NCI-H226 (cell line): Measurements from ENCODE around the gene USP40.

Source experiments
- DNase-seq: peaks from one replicate; pipeline ENCODE4 v3.0.0-alpha.2; 2015

The USP40 gene

DNA sequence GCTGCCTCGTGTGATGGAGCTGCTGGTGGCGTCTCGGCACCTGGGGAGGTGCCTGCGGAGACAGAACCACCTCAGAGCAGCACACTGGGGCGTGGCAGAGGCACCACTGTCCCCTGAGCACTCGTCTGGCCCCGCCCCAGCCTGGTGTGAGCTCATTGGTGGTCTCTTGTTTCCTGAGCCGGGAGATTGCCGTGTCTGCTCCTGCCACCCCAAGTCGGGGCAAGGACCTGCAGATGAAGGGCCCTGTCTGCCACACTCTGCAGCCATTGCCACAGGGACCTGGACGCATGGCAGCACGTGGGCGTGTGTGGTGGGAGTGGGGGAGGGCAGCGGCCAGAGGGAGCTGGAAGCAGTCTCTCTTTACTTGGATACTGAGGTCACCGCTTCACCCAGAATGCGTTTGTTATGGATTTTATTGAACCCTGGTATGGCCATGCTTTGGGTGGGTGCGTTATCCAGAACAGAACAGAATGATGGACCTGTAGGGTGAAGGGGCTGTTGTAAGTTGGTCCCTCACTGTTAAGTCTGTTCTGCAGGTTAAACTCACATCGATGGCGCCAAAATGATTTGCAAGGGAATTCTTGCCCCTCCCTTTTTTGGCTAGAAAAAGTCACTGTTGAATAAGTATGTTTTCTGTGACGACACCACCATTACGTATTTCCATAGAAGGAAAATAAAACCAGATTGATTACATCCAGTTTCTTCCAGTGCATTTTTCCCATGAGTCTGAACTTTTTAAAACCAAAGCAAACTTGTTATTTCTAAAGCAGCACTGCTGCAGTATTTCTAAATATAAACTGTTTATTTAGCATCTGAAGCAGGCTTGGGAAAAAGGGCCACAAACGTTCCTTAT, 92.0 kb downstream of the USP40 start:
- no peak for DNase-seq

DNA sequence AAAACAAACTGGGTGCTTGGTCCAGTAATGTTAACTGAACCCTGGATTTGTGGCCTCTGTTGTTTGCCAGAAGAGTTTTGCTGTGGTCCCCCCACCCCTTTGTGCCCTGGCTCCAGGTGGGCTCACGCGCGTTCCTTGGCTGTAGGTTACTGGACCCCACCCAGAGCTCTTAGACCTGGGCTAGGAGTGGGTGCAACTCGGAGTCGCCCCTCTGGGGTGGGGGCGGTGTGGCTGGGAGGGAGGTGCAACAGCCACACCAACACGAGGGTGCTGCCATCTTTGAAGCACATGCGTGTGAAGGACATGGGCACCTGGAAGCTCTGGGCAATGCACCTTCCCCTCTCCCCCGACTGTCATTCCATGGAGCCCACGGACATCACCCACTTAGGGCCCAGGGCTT, 92.7 kb downstream of the USP40 start:
- DNase-seq = no peak

DNA sequence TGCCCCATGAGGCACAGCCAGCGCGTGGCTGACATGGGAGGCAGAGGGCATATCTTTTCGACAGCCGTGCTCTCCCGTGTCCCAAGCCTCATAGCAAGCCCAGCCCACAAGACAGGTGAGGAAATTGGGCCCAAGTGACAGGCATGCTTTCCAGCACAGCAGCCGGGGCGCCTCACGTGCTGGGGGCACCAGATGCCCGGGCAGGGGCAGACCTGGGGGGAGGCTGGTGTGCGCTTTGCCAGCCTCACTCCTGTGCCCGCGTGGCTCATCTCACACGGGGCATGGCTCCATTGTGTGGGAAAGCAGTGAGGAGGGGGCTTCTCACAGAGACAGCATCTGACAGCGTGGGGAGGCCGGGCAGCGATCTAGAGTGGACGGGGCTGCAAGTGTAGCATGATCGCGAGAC, 93.2 kb downstream of the USP40 start:
- no peak for DNase-seq

DNA sequence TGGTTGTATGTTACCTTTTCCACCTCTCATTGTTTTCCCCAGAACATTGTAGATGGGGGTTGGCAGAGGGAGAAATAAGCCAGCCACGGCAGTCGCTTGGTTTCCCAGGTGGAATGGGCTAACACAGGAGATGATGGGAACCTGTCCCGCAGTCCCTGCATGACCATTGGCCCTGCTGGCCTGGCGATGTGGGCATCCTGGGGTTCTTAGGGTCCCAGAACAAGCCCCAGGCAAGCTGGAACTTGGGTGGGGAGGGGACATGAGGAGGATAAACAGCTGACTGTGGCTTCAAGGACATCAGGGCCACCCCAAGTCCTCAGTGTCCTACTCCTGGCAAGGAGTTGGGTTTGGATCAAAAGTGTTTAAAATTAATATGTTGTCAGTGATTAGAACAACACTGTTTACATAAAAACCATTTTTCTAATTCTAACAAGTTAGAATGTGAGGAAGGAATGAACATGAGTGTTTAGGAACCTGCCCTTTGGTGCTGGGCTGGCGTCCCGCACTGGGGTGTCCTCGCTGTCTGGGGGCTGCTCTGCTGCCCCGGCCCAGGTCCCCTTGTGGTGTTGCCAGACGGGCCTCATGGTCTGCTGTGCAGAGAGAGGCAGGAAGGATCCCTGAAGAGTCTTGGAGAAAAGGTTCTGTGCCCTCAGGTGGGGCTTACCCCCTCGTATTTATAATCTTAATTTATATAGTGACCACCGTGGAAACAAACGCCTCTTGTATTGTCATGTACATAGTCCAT, 95.1 kb downstream of the USP40 start:
- DNase-seq = no peak

DNA sequence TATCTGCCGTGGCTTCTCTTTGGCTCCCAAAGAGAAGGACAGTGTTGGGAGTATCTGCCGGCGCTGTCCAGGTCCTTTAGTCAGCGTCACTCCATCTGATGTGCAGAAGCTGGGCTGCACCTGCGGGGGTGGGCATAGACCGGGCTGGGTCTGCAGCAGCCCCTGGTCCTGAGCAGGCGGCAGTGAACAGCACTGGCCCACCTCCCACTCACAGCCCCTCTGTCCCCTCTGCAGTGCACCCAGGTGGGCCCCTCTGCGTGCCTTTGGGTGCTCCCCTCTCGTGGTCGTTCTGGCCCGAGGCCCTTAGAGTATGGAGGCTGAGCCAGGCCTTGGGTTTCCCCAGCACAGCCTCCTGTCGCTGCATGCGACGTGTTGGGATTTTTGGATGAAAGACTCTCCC, 95.7 kb downstream of the USP40 start:
- no peak for DNase-seq

DNA sequence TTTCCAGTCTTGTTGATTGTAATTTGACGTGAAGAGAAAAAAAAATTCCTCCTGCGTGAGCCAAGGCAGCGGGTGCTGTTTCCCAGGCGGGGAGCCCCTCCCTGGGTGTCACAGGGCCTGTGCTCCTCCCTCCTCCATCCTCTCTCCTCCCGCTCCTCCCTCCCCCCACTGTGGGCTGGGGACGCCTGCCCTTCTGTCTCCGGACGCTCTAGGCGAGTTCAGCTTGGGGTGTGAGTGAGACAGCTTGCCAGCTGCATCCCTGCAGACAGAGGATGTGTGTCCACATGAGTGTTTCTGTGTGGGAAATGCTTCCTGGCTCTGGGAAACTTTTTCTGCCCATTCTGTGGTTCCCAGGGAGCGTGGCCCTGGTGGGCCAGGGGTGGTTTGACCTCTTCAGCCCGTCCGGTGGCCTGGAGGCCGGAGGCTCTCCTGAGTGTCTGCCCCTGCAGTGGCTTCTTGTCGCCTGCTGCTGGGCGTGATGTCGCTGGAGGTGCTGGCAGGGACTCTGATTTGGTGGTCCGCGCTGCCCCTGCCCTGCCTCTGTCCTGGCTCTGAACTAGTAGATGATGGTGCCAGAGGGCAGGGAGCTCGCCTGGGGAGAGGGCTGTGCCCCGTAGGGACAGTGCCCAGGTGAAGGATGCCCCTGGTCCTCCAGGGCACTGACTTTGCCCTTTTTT, 96.4 kb downstream of the USP40 start:
- no peak for DNase-seq

DNA sequence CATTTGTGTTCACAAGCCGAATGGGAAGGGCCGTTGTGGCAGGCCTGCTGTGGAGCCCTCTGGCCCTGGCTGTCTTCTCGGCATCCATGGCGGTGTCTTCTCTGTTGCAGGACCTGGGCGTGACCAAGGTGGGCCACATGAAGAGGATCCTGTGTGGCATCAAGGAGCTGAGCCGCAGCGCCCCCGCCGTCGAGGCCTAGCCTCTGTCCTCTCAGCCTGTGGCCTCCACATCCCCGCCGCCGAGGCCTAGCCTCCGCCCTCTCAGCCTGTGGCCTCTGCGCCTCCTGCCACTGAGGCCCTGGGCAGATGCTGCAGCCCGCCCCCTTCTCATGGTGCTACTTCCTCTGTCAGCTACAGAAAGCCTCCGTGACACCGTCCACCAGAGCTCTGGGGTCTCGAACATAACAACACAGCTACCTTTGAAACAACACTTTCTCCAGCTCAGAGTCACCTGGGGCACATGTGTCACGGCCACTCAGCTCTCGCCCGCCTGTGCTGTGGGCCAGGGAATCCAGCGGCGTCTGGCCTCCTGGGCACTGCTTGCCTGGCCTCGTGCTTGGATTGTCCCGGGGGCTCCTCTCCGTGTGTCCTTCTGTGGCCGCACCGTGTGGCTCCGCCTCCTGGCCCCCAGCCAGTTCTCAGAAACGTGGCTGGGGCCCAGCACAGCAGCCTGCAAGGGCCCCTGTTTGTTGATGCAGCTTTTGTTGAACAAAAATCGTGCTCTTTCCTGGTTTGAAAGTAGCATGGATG, 97.1 kb downstream of the USP40 start:
- DNase-seq = no peak

DNA sequence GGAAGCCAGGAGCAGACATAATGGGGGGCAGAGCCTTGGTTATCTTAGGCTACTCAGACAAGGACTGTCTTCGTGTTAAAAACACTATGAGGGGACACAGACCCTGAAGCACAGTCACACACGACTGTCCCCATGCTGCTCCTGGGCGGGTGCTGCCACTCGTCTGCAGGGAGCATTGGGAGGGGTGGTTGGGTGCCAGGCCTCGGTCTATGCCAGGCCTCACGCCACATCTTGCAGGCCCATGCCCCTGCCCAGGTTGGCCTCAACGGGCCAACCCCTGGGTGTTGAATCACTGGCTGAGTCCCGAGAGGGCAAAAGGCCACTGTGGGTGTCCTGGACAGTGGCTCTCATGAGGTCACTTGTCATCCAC, 97.9 kb downstream of the USP40 start:
- DNase-seq = no peak

DNA sequence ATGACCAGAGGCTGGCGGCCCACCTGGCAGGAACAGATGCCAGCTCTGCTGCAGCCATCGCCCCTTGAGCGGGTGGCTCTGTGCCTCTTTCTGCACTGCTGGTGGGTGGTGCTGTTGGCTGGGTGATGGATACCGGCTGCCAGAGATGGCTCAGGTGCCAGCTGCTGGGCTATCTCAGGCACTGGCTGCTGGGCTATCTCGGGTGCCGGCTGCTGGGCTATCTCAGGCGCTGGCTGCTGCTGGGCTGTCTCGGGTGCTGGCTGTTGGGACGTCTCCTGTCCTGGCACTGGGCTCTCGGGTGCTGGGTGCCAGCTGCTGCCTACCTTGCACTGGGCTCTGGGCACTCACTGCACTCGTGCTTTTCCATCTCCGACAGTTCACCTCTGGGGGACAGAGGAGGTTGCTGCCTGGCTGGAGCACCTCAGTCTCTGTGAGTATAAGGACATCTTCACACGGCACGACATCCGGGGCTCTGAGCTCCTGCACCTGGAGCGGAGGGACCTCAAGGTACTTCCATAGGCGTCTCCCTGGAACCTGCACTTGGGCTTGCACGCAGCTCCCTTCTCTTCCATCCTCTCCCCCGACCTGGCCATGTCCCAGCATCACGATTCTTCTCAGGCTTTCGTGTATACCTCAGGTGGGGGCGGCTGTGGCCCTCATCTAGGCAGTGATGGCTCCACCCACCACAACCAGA, 98.4 kb downstream of the USP40 start:
- DNase-seq = no peak

DNA sequence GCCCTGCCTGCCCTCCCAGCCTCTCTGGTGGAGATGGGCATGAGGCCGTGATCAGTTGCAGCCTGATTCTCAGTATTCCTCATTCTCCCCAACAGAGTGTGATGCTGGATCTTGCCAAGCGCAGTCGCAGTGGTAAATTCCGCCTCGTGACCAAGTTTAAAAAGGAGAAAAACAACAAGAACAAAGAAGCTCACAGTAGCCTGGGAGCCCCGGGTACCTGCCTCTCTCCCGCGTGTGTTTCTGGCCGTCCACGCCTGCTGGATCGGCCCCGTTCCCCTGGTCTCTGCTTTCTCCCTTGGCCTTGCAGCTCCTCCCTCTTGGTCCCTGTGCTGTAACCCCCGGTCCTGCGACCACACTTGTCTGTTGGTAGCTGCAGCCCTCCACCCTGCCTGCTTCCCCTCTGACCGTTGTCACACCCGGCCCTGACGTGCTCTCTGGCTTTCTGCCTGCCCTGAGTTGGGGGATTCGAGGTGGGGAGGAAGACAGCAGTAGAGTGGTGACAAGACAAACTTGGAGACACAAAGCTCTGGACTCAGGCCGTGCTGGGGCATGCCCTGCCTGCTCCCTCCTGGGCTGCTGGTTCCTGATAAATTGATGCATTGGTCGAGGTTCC, 99.5 kb downstream of the USP40 start:
- DNase-seq = no peak

DNA sequence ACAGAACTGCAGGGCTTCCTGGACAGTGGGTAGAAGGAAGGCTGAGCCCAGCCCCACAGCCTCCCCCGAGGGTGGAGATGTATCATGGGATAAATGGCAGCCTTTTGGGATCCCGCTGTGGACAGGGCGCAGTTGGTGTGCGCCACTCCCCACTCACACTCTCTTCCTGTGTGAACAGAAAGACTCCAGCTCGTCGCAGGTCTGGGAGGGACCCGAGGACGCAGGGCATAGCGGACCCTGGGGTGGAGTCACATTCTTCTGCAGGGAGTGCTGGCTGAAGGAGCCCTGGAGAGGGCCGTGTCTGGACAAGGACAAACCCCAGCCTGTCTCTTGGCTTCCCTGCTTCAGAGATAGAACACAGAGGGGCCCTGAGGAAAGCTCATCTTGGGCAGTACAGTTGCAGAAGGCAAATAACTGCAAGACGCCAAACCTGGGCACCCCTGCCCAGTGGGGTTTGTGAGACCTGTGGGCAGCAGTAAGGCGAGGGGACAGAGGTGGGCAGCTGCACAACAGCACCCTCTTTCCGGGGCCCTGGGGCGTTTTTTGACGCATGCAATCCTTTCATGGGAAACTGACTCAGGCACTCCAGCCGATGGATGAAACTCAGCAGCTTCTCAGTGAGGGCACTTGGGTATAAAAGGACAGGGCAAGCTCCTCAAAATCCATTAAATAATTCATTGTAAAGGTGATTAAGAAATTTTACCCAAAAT, 101.9 kb downstream of the USP40 start:
- DNase-seq = no peak

DNA sequence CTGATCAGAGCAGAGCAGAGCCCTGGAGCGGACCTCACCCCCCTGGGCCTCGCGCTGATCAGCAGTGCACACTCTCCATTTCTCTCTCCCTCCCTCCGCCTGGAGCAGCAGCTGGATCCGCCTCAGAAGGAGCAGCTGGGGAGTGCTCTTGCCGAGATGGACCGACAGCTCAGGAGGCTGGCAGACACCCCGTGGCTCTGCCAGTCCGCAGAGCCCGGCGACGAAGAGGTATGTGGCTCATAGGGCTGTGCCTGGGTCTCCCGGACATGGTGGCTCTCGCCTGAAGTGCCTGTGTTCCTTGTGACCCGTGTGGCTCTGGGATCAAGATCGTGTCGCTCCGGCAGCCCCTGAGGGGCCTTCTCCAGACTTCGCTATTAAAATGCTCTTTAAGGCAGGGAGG, 102.5 kb downstream of the USP40 start:
- no peak for DNase-seq

DNA sequence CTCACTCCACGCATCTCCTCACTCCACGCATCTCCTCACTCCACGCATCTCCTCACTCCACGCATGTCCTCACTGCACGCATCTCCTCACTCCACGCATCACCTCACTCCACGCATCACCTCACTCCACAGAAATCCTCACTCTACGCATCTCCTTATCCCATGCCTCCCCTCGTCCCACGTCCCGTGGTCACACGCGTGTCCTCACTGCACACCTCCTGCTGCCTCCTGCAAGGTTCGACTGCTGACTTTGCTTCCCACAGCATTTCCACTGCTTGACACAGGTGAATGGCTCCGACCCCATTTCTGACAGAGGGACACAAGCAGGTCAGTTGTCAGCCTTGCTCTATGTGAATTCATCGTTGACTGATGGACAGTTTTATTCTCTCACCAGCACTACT, 103.0 kb downstream of the USP40 start:
- DNase-seq = no peak

DNA sequence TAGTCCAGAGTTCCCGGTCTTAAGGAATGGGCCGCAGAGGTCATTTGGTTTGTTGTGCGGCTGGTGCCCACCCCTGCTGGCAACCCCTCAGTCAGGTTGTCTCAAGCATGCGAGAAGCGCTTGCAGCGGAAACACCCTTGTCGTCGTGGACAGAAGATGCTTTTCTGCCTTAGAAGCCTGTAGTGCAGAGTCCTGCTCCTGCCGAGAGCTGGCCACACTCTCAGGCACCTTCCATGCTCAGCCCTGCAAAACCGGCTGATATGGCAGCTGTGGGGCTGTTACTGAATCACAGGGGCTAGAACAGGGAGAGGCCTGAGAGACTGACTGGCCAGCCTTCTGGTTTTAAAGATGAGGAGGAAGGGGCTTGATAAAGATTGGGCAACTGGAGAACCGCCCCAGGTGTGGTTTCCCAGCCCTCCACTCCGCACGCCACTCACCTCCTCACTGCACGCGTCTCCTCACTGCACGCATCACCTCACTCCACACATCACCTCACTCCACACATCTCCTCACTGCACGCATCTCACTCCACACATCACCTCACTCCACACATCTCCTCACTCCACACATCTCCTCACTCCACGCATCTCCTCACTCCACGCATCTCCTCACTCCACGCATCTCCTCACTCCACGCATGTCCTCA, 103.6 kb downstream of the USP40 start:
- DNase-seq = no peak

DNA sequence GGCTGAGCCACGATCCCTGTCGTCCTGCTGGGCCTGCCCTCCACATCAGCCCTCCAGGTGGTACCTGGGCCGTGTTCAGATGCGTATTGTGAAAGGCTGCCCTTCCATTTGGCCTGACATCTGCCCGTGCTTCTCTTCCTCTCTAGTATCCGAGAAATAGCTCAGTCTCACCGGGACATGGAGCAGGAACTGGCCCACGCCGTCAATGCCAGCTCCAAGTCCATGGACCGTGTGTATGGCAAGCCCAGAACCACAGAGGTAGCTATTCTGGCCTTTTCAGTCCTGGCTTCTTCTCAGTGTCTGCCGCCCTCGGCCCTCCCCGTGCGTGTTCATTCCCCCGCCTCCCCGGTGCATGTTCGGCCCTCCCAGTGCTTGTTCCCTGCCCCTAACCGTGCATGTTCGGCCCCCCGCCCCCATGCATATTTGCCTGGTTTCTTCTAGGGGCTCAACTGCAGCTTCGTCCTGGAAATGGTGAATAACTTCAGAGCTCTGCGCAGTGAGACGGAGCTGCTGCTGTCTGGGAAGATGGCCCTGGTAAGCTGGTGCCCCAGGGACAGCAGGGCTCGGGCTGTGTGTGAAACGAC, 104.3 kb downstream of the USP40 start:
- DNase-seq = no peak

DNA sequence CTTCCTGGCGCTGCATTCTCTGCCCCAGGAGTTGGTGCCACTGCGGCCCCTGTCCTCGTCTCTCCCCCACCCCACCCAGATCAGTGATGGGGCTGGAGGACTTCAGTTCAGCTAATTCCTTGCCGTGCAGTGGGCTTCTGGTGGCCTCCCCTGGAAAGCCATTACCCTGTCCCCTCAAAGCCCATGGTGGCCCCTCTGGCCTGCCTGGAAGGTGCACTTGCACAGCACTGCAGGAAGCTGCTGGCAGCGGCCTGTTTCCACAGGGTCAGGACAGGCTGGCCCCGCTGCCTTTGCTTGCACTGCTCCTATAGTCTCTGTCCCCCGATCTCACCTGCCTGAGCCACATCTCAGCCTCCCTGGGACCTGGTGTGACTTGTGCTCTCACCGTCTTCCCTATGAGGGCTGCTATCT, 105.1 kb downstream of the USP40 start:
- no peak for DNase-seq

DNA sequence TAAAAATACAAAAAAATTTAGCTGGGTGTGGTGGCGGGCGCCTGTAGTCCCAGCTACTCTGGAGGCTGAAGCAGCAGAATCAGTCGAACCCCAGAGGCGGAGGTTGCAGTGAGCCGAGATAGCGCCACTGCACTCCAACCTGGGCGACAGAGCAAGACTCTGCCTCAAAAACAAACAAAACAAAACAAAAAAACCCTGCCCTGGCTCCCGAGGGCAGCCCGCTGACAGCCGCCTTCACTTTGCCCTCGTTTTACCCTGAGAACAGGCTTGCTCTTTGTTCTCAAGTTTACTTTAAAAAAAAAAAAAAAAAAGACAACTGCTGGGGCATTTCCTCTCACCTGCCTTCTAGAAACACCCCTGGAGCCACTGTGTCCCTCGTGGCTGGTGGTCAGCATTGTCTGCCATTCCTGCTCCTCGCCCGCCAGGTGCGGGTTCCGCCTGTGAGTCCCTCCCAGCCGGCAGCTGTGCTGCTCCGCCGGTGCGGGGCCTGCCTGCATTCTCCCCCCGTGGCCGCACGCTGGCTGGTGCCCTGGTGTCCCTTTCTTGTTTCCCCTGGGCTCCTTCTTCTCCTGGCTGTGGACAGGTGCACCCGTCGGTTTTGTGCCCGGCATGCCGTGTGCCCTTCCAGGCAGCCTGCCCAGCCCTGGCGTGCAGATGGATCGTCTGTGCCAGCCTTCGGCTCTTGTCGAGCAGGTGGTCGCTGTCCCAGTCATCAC, 105.7 kb downstream of the USP40 start:
- DNase-seq = no peak

DNA sequence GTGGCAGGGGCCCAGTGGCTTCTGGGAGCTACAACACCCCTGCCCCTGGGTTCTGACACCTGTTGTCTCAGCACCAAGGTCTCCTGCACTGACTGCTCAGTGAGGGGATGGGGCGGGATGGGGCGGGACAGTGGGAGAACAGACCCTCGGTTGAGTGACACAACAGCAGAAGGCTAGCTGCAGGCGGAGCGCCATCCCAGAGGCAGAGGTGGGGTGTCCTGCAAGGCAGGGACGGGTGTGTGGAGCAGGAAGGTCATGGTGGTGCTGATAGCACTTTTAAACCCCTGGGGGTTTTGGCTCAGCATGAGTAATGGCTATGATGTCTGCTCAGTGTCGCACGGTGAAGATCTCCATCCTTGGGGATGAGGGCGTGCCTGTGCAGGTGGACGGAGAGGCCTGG, 107.2 kb downstream of the USP40 start:
- no peak for DNase-seq

DNA sequence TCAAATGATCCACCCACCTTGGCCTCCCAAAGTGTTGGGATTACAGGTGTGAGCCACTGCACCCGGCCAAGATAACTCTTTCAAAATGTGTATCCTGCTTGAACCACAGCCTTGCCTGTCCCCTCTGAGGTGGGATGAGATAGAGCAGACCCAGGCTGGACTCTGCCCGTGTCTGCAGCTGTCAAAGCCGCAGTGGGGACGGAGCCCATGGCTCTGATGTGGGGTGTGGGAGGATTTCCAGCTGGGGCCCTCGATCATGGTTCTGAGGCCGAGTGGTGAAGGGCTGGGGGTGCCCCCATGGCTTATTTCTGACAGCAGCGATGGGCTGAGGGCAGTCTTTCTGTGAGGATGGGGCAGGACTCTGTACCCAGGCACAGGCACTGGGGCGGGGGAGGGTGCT, 107.8 kb downstream of the USP40 start:
- DNase-seq = no peak
